HEK293T (cell line): ENCODE data around the gene SERPINB12.

Experiments used
- FOXM1 ChIP-seq: fragments of 450-650 bp; IDR thresholded peaks from 2 replicates; pipeline ENCODE4 v1.6.1; 2017; ENCODE audit warnings: mild to moderate bottlenecking, borderline replicate concordance
- HDGF ChIP-seq: fragments of 450-650 bp; IDR thresholded peaks from 2 replicates; pipeline ENCODE4 v1.6.1; 2017; ENCODE audit warnings: antibody characterized with exemption, borderline replicate concordance
- SUZ12 ChIP-seq: fragments of 450-650 bp; IDR thresholded peaks from 2 replicates; pipeline ENCODE4 v1.6.1; 2016; ENCODE audit warnings: mild to moderate bottlenecking

GRCh38 chr18:63545000-63545399 lies 2.8 kb downstream of the SERPINB12 start:
- TF ChIP-seq HDGF = no peak
- TF ChIP-seq SUZ12 = no peak
- no peak for TF ChIP-seq FOXM1
